ENCODE results near the gene THEM5.

The THEM5 gene

DNA sequence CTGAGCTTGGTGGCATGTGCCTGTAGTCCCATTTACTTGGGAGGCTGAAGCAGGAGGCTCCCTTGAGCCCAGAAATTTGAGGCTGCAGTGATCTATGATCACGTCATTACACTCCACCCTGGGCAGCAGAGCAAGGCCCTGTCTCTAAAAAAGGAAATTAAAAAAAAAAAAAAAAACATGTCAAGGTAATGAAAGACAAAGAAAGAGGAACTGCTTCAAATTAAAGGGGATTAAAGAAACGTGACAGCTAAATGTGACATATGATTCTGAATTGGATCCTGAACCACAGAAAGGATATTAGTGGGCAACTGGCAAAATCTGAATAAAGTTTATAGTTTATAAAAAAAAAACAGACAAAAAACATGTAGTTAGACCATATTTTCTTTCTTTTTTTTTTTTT is 10.1 kb downstream of the THEM5 start:
- no peak overlapping the region for H2AFZ ChIP-seq (ENCODE audit: low read depth, low read length)
- H3K36me3 ChIP-seq (ENCODE audit: insufficient read depth, low read length) = no peaks in the 10 kb centered on the region
- peaks cover 56% of the 10 kb centered on the region for H3K27me3 ChIP-seq (ENCODE audit: insufficient read depth, low read length)
- no peak overlapping the region for H3K4me3 ChIP-seq (ENCODE audit: low read length)
- peaks cover 3% of the 10 kb centered on the region for H3K4me1 ChIP-seq (ENCODE audit: insufficient read depth, low read length)
- no peaks in the 10 kb centered on the region for H3K9me3 ChIP-seq (ENCODE audit: low read length)

DNA sequence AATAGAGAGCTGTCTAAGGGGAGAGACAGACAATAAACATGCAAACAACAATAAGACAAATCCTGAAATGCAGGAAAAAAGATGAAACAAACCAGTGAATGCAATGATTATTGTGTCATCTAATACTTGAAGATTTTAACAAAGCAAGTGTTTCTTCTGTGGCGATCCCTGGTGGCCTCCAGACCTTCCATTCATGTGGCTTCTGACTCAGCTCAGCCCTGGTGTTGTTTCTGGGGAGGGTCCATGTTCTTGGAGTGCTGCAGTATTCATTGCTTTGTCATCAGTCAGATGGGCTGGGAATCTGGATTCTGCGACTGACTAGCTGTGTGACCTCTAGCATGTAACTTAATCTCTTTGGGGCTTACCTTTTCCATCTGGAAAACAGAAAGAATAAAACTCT is 12.4 kb downstream of the THEM5 start:
- Histone ChIP-seq H3K4me3 (ENCODE audit: low read length) (no peak overlapping the region), H3K36me3 (ENCODE audit: insufficient read depth, low read length) (no peaks in the 10 kb centered on the region), H2AFZ (ENCODE audit: low read depth, low read length) (no peak overlapping the region), H3K27me3 (ENCODE audit: insufficient read depth, low read length) (peaks cover 66% of the 10 kb centered on the region), H3K9me3 (ENCODE audit: low read length) (no peaks in the 10 kb centered on the region), H3K4me1 (ENCODE audit: insufficient read depth, low read length) (peaks cover 3% of the 10 kb centered on the region)

DNA sequence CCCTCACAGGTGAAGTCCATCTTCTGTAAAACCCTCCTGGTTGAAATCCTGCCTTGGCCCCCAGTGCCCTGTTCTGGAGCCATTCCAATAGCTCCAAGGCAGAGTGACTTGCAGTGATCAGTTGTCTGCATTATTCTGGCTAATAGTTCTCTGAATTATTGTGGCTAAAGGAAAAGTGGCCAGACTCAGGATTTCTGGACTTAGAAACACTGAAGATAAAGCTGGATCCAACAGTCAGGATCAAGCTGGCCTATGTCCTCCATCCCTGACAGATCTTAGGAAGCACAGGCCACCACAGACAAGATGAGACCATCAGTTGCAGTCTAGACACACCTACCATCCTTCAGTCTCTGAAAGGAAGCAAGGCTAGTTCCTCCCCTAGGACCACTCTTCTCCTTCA is 13.1 kb downstream of the THEM5 start:
- Histone ChIP-seq H3K4me3 (ENCODE audit: low read length) (no peak overlapping the region), H3K9me3 (ENCODE audit: low read length) (no peaks in the 10 kb centered on the region), H2AFZ (ENCODE audit: low read depth, low read length) (no peak overlapping the region), H3K4me1 (ENCODE audit: insufficient read depth, low read length) (peaks cover 3% of the 10 kb centered on the region), H3K36me3 (ENCODE audit: insufficient read depth, low read length) (no peaks in the 10 kb centered on the region), H3K27me3 (ENCODE audit: insufficient read depth, low read length) (peaks cover 66% of the 10 kb centered on the region)

DNA sequence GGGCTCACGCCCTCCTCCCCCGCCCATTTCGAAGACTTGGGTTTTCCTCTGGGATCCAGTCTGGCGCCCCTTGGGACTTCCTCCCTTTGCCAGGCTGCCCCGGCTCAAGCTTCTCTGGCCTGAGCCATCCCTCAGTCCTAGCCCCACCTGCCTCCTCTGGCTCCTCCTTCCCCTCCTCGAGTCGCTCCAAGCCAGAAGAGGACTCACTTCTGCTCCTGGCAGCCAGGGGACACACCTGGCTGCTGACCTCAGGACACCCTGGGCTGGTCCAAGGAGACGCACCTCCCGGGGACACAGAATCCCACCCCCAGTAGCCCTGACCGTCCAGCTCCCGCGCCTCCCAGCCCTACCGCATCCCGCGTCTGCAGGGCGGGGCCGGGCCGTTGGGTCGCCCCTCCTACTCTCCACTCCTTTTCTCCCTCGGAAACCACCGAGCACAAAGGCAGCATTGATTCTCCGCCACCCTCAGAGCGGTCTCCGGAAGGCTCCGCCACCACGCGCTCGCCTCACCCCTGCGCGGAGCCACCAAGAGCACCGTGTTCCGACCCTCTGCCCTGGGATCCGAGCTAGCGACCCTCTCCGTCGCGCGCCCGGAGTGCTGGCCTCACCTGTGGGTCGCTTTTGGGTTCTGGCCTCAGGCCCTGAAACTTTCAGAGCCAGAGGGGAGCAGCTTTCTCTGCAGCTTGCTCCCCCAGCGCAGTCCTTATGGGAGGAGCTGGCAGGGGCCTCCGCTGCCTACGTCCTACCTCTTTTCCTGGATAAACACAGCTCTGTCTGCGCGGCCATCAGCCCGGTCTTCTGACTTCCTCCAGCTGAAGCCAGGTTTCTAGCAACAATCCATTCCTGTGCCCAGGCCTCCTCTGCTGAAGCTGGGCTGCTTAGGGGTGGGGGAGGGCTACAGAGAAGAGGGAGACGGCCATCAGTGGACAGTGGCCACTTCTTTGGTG is 13.8 kb downstream of the THEM5 start, which contains the start of gene C2CD4D:
C2CD4D (minus strand) TSS at position 364 of the 947 bp plus-strand sequence. CDS start 831 bp downstream, outside the sequence.
- H3K9me3 ChIP-seq (ENCODE audit: low read length) = no peaks in the 10 kb centered on the region
- H2AFZ ChIP-seq (ENCODE audit: low read depth, low read length) = peak within 1 kb of the TSS; percentile 8
- H3K4me3 ChIP-seq (ENCODE audit: low read length) = peak within 1 kb of the TSS; percentile 10
- peaks cover 66% of the 10 kb centered on the region for H3K27me3 ChIP-seq (ENCODE audit: insufficient read depth, low read length)
- H3K4me1 ChIP-seq (ENCODE audit: insufficient read depth, low read length) = peaks cover 3% of the 10 kb centered on the region
- H3K36me3 ChIP-seq (ENCODE audit: insufficient read depth, low read length) = no peaks in the 10 kb centered on the region

DNA sequence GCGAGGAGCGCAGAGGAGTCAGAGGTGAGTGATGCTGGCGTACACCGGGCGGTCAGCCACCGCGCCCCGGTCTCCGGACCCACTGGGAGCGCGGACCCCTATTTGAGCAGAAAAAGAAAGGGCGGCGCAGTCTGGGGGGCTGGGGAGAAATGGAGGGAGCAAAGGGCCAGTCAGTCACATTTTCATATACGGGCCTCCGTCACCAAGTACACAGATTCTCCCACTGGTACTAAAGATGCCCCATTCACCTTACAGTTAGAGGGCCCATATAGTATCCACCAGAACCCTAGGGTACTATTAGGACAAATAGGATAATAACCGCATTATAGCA is 14.5 kb downstream of the THEM5 start:
- Histone ChIP-seq H3K9me3 (ENCODE audit: low read length) (no peaks in the 10 kb centered on the region), H3K36me3 (ENCODE audit: insufficient read depth, low read length) (no peaks in the 10 kb centered on the region), H3K4me1 (ENCODE audit: insufficient read depth, low read length) (peaks cover 3% of the 10 kb centered on the region), H3K27me3 (ENCODE audit: insufficient read depth, low read length) (peaks cover 64% of the 10 kb centered on the region), H2AFZ (ENCODE audit: low read depth, low read length) (no peak overlapping the region), H3K4me3 (ENCODE audit: low read length) (no peak overlapping the region)

DNA sequence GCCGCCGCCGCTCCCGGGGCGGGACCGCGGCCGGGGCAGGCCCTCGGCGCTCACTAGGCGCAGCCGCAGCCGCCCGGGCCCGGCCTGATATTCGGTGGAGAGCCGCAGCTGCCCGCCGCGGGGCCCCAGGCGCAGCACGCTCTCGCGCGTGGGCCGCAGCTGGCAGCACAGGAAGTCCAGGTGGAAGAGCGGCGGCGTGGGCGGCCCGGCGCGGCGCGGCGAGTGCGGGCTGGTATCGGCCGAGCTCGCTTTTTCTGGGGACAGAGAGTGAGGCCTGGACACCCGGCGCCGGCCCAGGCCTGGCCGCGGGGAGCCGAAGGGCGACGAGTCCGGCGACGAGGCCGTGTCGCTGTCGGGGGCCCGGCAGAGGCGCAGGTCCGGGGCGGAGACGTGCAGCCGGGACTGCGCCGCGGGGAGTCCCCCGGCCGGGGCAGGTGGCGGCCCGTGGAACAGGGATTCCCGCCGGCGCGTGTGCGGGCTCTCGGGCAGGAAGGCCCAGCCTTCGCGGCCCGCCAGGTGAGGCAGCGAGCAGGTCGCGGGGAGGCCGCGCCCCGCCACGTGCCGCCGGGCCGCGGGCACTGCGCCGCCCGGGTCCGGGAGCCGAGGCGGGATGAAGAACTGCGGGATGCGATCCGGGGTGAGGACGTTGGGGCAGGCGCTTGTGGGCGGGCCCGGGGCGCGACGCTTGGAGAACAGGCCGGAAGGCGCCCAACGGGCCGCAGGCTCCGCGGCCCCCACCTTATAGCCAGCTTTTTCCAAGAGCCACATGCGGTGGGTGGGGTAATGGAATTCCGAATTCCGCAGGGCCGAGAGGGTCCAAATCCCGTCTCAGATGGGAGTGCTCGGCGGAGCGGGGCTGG is 15.1 kb downstream of the THEM5 start:
- no peak overlapping the region for H2AFZ ChIP-seq (ENCODE audit: low read depth, low read length)
- no peaks in the 10 kb centered on the region for H3K9me3 ChIP-seq (ENCODE audit: low read length)
- H3K4me1 ChIP-seq (ENCODE audit: insufficient read depth, low read length) = peaks cover 3% of the 10 kb centered on the region
- H3K27me3 ChIP-seq (ENCODE audit: insufficient read depth, low read length) = peaks cover 68% of the 10 kb centered on the region
- no peaks in the 10 kb centered on the region for H3K36me3 ChIP-seq (ENCODE audit: insufficient read depth, low read length)
- peak overlapping the region; percentile 10 for H3K4me3 ChIP-seq (ENCODE audit: low read length)

DNA sequence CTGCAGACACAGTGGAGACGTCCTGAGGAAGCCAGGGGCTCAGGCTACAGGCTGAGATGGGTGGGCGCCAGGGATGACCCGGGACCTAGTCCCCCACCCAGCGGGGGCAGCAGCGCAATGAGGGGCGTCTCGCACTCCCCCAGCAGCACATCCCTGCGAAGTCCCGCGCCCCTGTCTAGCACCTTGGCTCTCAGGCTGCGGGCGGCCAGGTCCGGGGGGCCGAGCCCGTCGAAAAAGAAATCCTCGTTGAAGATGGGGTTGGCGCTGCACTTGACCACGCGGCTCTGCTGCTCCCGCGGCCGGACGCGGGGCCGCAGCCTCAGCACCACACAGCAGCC is 15.7 kb downstream of the THEM5 start:
- no peaks in the 10 kb centered on the region for H3K9me3 ChIP-seq (ENCODE audit: low read length)
- H3K27me3 ChIP-seq (ENCODE audit: insufficient read depth, low read length) = peaks cover 71% of the 10 kb centered on the region
- peak overlapping the region; percentile 10 for H3K4me3 ChIP-seq (ENCODE audit: low read length)

DNA sequence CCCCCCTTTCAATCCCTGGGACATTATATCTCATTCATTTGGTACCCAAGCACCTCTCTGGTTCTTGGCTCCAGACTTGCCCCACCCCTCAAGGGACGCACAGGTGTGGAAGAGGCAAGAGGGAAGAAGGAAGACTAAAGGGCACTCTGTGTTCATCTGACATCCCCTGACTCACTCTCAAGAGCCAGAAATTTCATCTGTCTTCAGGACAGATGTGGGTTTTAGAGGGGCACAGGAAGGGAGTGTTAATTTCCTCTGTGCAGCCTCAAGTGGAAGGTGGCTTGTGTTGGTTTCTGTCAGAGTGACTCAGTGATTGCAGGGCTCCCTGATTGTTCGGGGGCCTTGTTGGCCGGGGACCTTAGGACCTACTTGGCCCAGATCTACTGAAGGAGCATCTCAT is 16.3 kb downstream of the THEM5 start:
- Histone ChIP-seq H3K36me3 (ENCODE audit: insufficient read depth, low read length) (no peaks in the 10 kb centered on the region), H3K27me3 (ENCODE audit: insufficient read depth, low read length) (peaks cover 77% of the 10 kb centered on the region), H3K4me1 (ENCODE audit: insufficient read depth, low read length) (peaks cover 3% of the 10 kb centered on the region), H2AFZ (ENCODE audit: low read depth, low read length) (no peak overlapping the region), H3K4me3 (ENCODE audit: low read length) (no peak overlapping the region), H3K9me3 (ENCODE audit: low read length) (no peaks in the 10 kb centered on the region)

More for the DNA sequence above, 15.7 kb downstream of the THEM5 start:
- Histone ChIP-seq H3K4me1 (ENCODE audit: insufficient read depth, low read length) (peaks cover 3% of the 10 kb centered on the region), H2AFZ (ENCODE audit: low read depth, low read length) (no peak overlapping the region), H3K36me3 (ENCODE audit: insufficient read depth, low read length) (no peaks in the 10 kb centered on the region)

DNA sequence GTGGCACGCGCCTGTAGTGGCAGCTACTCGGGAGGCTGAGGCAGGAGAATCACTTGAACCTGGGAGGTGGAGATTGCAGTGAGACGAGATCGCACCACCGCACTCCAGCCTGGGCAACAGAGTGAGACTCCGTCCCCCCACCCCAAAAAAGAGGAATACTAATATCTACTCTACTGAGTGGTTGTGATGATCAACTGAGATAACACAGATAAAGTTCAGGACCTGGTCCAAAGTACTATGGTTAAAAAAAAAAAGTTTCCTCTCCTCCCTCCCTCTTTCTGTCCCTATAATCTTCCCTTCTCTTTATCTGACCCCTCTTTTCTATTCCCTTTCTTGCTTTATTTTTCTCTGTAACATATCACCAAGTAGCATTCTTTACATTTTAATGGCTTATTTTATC is 17.9 kb downstream of the THEM5 start:
- Histone ChIP-seq H3K4me1 (ENCODE audit: insufficient read depth, low read length) (no peaks in the 10 kb centered on the region), H3K4me3 (ENCODE audit: low read length) (no peak overlapping the region), H2AFZ (ENCODE audit: low read depth, low read length) (no peak overlapping the region), H3K27me3 (ENCODE audit: insufficient read depth, low read length) (peaks cover 72% of the 10 kb centered on the region), H3K9me3 (ENCODE audit: low read length) (no peaks in the 10 kb centered on the region), H3K36me3 (ENCODE audit: insufficient read depth, low read length) (no peaks in the 10 kb centered on the region)

DNA sequence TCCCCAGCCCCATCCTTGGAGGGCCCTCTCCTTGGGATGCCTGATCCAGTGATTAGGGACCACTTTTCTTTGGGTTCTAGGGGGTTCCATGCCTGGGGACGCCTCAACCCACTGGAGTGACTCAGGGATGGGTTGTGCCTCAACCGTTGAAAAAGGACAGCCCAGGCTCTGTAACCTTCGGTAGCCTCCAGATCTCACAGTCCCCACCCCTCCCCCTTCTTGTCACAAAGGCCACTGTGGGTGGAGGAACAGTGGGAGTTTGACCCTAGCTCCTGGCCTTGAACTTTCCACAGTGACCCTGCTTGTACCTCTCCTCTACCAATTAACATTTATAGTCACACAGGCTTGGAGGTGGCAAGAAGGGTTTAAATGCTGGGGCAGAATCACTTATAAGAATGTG is 19.3 kb downstream of the THEM5 start:
- Histone ChIP-seq H3K27me3 (ENCODE audit: insufficient read depth, low read length) (peaks cover 58% of the 10 kb centered on the region), H2AFZ (ENCODE audit: low read depth, low read length) (no peak overlapping the region), H3K4me1 (ENCODE audit: insufficient read depth, low read length) (peaks cover 5% of the 10 kb centered on the region), H3K36me3 (ENCODE audit: insufficient read depth, low read length) (no peaks in the 10 kb centered on the region), H3K4me3 (ENCODE audit: low read length) (no peak overlapping the region), H3K9me3 (ENCODE audit: low read length) (no peaks in the 10 kb centered on the region)

DNA sequence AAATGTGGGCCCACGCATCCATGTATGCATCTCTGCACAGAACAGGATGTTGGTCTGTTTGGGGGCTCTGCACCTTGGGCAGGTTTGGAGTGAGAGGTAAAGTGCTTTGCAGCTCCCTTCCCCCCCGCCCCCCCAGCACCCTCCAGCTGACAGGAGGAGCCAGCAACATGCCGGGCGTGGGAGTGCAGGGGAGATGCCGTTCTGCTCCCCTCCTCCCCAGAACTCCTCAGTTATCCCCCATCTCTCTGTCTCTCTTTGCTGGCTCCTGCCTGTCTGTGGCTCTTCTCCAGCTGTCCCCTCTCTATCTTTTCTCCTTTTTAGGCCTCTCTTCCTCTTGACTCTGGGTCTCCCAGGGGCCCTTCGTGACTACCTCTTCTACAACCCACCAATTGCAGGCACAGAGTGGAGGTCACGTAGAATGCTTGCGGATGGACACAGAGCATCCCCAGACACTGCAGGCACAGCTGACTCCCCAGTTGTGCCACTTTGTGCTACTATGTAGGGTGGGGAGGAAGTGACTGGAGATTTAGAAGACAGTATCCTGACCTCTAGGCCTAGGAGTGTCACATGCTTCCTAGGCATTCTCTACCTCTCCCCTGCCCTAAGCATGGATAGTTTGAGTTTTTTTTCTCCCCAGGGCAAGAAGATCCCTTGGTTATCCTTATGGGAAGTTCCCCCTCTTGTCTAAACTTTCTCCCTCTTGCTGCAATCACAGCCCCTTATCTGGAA is 20.2 kb downstream of the THEM5 start:
- no peaks in the 10 kb centered on the region for H3K9me3 ChIP-seq (ENCODE audit: low read length)
- H3K27me3 ChIP-seq (ENCODE audit: insufficient read depth, low read length) = peaks cover 49% of the 10 kb centered on the region

DNA sequence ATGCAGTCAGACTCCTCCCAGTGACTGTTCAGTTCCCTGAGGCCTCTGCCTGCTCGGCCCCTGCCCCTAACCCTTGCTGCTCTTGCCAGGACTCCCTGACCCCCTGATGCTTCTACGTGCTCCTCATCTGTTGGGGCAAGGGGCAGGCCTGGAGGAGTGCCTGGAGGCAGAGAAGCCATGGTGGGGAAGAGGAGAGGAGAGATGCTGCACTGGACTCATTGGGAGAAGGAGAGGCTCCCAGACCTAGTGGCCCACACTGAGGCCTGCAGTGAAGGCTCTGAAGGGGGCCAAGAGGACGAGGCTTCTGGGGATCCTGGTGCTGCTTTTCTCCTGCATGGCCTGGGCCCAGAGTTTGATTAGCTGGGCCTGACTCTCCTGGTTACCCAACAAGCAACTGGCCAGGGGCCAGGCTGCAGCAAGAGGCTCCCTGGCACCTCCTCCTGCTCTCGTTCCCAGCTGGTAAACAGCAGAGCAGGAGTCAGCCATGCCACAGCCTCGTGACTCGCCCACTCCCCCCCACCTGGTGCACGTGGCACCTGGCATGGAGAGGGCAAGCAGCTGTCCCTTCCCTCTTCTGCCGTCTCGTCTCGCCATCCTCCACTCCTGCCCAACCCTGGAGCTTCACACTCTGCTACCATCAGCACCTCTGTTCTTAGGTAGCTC is 21.1 kb downstream of the THEM5 start:
- peaks cover 15% of the 10 kb centered on the region for H3K4me1 ChIP-seq (ENCODE audit: insufficient read depth, low read length)
- no peaks in the 10 kb centered on the region for H3K9me3 ChIP-seq (ENCODE audit: low read length)
- no peak overlapping the region for H3K4me3 ChIP-seq (ENCODE audit: low read length)
- H3K36me3 ChIP-seq (ENCODE audit: insufficient read depth, low read length) = no peaks in the 10 kb centered on the region
- no peak overlapping the region for H2AFZ ChIP-seq (ENCODE audit: low read depth, low read length)
- H3K27me3 ChIP-seq (ENCODE audit: insufficient read depth, low read length) = peaks cover 40% of the 10 kb centered on the region

More for the DNA sequence above, 20.2 kb downstream of the THEM5 start:
- no peak overlapping the region for H2AFZ ChIP-seq (ENCODE audit: low read depth, low read length)
- peaks cover 13% of the 10 kb centered on the region for H3K4me1 ChIP-seq (ENCODE audit: insufficient read depth, low read length)
- no peaks in the 10 kb centered on the region for H3K36me3 ChIP-seq (ENCODE audit: insufficient read depth, low read length)
- H3K4me3 ChIP-seq (ENCODE audit: low read length) = no peak overlapping the region
